RWPE1 (cell line): Measurements from ENCODE around the gene MAPK4.
"Not testable (repeated sequence)": the region's sequence is repeated elsewhere in the genome, so short reads cannot be mapped to it uniquely, and the experiment has no call there.

Experiments
- CTCF ChIA-PET: fragments of 350-600 bp; sonication (Branson Sonifier 250); formaldehyde crosslinking; extraction: SDS; loops from one replicate; lab custom pipeline; 2021; lab: Yijun Ruan, JAX
- POLR2A ChIA-PET: fragments of 400-600 bp; formaldehyde crosslinking; extraction: SDS; loops from one replicate; lab custom pipeline; 2020; ENCODE audit warnings: antibody characterized with exemption; ENCODE audit not compliant: low non-redundant PET; lab: Yijun Ruan, JAX
- DNase-seq: peaks from one replicate; pipeline ENCODE4 v3.0.0; 2012; ENCODE audit warnings: low spot score
- H3K27ac ChIP-seq: fragments of 450-650 bp; 2 replicates; pipeline ENCODE4 v1.5.1; 2017
- CTCF ChIP-seq: fragments of 450-650 bp; conservative IDR thresholded peaks from 2 replicates; pipeline ENCODE4 v1.5.1; 2017; ENCODE audit warnings: low read depth, mild to moderate bottlenecking

Gene MAPK4

GRCh38 chr18:50559752-50560680 lies at the start of gene MAPK4:
Gene MAPK4, plus strand, starts transcription at chr18:50560087. Its CDS starts 103,872 bp downstream, at chr18:50663959.
- H3K27ac ChIP-seq = no peak within 1 kb of the TSS
- TF ChIP-seq CTCF = no peak
- ChIA-PET CTCF (no interaction called here), POLR2A (interaction anchor here (0.5 kb wide), 1 partner anchor 683 kb away, joined by 6 read pairs; no protein-coding TSS in a partner anchor)
- peak; percentile 13 for DNase-seq

GRCh38 chr18:50517277-50517676 lies 42.6 kb upstream of the MAPK4 start:
- H3K27ac ChIP-seq, CTCF ChIA-PET, POLR2A ChIA-PET, DNase-seq: not testable (repeated sequence)

- DNase-seq = peak; percentile 1
- no peak for TF ChIP-seq CTCF
- ChIA-PET POLR2A (no interaction called here), CTCF (no interaction called here)
- no peak overlapping the region for H3K27ac ChIP-seq
These were observed 40.9 kb upstream of the MAPK4 start for GRCh38 chr18:50518787-50519546.

GRCh38 chr18:50523165-50523564 lies 36.7 kb upstream of the MAPK4 start:
- ChIA-PET POLR2A (no interaction called here), CTCF (no interaction called here)
- no peak for DNase-seq
- no peak overlapping the region for H3K27ac ChIP-seq
- TF ChIP-seq CTCF = no peak

GRCh38 chr18:50527636-50528307 lies 32.1 kb upstream of the MAPK4 start:
- no peak for DNase-seq
- no peak for TF ChIP-seq CTCF
- no peak overlapping the region for H3K27ac ChIP-seq
- ChIA-PET POLR2A (no interaction called here), CTCF (no interaction called here)

GRCh38 chr18:50528806-50529205 lies 31.1 kb upstream of the MAPK4 start:
- POLR2A ChIA-PET = no interaction called here
- TF ChIP-seq CTCF = no peak
- H3K27ac ChIP-seq = no peak overlapping the region
- no peak for DNase-seq
- CTCF ChIA-PET = no interaction called here

- POLR2A ChIA-PET, DNase-seq, CTCF ChIA-PET, H3K27ac ChIP-seq: not testable (repeated sequence)
These were observed 26.1 kb upstream of the MAPK4 start for GRCh38 chr18:50533822-50534221.

GRCh38 chr18:50544476-50544875 lies 15.4 kb upstream of the MAPK4 start:
- H3K27ac ChIP-seq, DNase-seq, CTCF ChIA-PET, POLR2A ChIA-PET: not testable (repeated sequence)
